GM12878 (cell line): ENCODE data around the gene HYPK. TPM values are rescaled to one million over a fixed set of nuclear protein-coding genes. Genes with fewer than 3 reads are reported as not detected.

Experiments
- BCL11A ChIP-seq: IDR thresholded peaks from 2 replicates; pipeline ENCODE4 v1.6.1; 2011; ENCODE audit warnings: low read depth, low read length
- CBX3 ChIP-seq: fragments of 200-600 bp; sonication (generic); IDR thresholded peaks from 2 replicates; pipeline ENCODE4 v1.6.1; 2016; ENCODE audit warnings: low read depth, borderline replicate concordance
- CEBPB ChIP-seq, 2 experiments: fragments of 150-350 bp in 1 of 2; IDR thresholded peaks; 2 replicates each; pipeline ENCODE4 v1.6.1; 2012 to 2014; ENCODE audit warnings: low read depth in 2 of 2, low read length in 2 of 2, borderline replicate concordance in 1 of 2, inconsistent platforms in 1 of 2
- DPF2 ChIP-seq: fragments of 450-650 bp; IDR thresholded peaks from 2 replicates; pipeline ENCODE4 v1.6.1; 2017; ENCODE audit warnings: mild to moderate bottlenecking
- KLF5 ChIP-seq: fragments of 450-650 bp; IDR thresholded peaks from 2 replicates; pipeline ENCODE4 v1.6.1; 2014; ENCODE audit warnings: mild to moderate bottlenecking; ENCODE audit not compliant: partially characterized antibody
- MEF2A ChIP-seq: IDR thresholded peaks from 2 replicates; pipeline ENCODE4 v1.6.1; 2011; ENCODE audit warnings: low read depth, mild to moderate bottlenecking, low read length, moderate library complexity; ENCODE audit not compliant: insufficient read depth
- MTA2 ChIP-seq: fragments of 450-650 bp; IDR thresholded peaks from 2 replicates; pipeline ENCODE4 v1.6.1; 2016; ENCODE audit warnings: low read depth, mild to moderate bottlenecking, moderate library complexity
- NFYA ChIP-seq: IDR thresholded peaks from 2 replicates; pipeline ENCODE4 v1.6.1; 2011; ENCODE audit warnings: low read depth, mild to moderate bottlenecking, low read length, improper control_type of control experiment, borderline replicate concordance
- PAX5 ChIP-seq: IDR thresholded peaks from 2 replicates; pipeline ENCODE4 v1.6.1; 2011; ENCODE audit warnings: low read depth, low read length, borderline replicate concordance
- POLR2AphosphoS5 ChIP-seq: IDR thresholded peaks from 2 replicates; pipeline ENCODE4 v1.6.1; 2011; ENCODE audit warnings: mild to moderate bottlenecking, low read length, inconsistent platforms
- RUNX3 ChIP-seq: IDR thresholded peaks from 2 replicates; pipeline ENCODE4 v1.6.1; 2012; ENCODE audit warnings: low read length, inconsistent platforms
- STAT3 ChIP-seq: IDR thresholded peaks from 2 replicates; pipeline ENCODE4 v1.6.1; 2011; ENCODE audit warnings: low read depth, low read length, improper control_type of control experiment
- SUZ12 ChIP-seq: fragments of 200-600 bp; sonication (generic); IDR thresholded peaks from one replicate; pipeline ENCODE4 v1.6.1; 2018; ENCODE audit warnings: antibody characterized with exemption, mild to moderate bottlenecking; ENCODE audit not compliant: unreplicated experiment
- TCF3 ChIP-seq: IDR thresholded peaks from 2 replicates; pipeline ENCODE4 v1.6.1; 2012; ENCODE audit warnings: low read depth, mild to moderate bottlenecking, low read length, borderline replicate concordance; ENCODE audit not compliant: insufficient read depth
- USF2 ChIP-seq: IDR thresholded peaks from 2 replicates; pipeline ENCODE4 v1.6.1; 2011; ENCODE audit warnings: low read depth, low read length, improper control_type of control experiment, borderline replicate concordance
- ZBED1 ChIP-seq: IDR thresholded peaks from 2 replicates; pipeline ENCODE4 v1.6.1; 2016; ENCODE audit warnings: borderline replicate concordance
- polyA plus RNA-seq, 11 experiments: library from polyadenylated mRNA; depleted of rRNA in 4 of 11; unstranded in 6 of 11; stranded (reverse) in 5 of 11; fragments of >200 nt; fragmentation: Nextera tagmentation in 4 of 11; fragmentation: Illumina TruSeq in 1 of 11; extraction: Ambion mirVana in 4 of 11; extraction: Trizol in 1 of 11; gene quantifications; 1 replicate in 1 of 11; 2 replicates in 10 of 11; pipeline versions ENCODE4 v1.2.1 to v1.2.3, GENCODE V29; 2011 to 2016; ENCODE audit warnings: inconsistent platforms in 2 of 11, missing spikeins in 2 of 11, low read depth in 1 of 11
- total RNA-seq, 4 experiments: library from RNA; depleted of rRNA in 3 of 4; stranded (reverse); fragments of >200 nt in 3 of 4; fragmentation: Illumina TruSeq in 1 of 4; extraction: Trizol in 1 of 4; gene quantifications; 2 replicates each; pipeline versions ENCODE4 v1.2.1 to v1.2.3, GENCODE V29; 2013 to 2021
- TF ChIP-seq, protein P1 (sequence below): fragments of 450-650 bp; conservative IDR thresholded peaks from 2 replicates; pipeline ENCODE4 v1.6.1; 2017; ENCODE audit warnings: mild to moderate bottlenecking, moderate library complexity
- TF ChIP-seq, protein P2 (sequence below): fragments of 150-350 bp; IDR thresholded peaks from 2 replicates; pipeline ENCODE4 v1.6.1; 2016; ENCODE audit warnings: low read depth, low read length
- TF ChIP-seq, protein P3 (sequence below): fragments of 450-650 bp; formaldehyde crosslinking; IDR thresholded peaks from 2 replicates; pipeline ENCODE4 v1.4.0; 2022; ENCODE audit warnings: mild to moderate bottlenecking, moderate library complexity

The HYPK gene
- total and polyA plus RNA-seq, 10 of the 15 experiments (the other 5 are each of a cell fraction or from before 2014, with no cell fraction given), result 8.0 to 38.4 (median 17.5) TPM

GRCh38 chr15:43776101-43776717, 24.2 kb upstream of the HYPK start (continued):
- TF ChIP-seq, protein P1, sequence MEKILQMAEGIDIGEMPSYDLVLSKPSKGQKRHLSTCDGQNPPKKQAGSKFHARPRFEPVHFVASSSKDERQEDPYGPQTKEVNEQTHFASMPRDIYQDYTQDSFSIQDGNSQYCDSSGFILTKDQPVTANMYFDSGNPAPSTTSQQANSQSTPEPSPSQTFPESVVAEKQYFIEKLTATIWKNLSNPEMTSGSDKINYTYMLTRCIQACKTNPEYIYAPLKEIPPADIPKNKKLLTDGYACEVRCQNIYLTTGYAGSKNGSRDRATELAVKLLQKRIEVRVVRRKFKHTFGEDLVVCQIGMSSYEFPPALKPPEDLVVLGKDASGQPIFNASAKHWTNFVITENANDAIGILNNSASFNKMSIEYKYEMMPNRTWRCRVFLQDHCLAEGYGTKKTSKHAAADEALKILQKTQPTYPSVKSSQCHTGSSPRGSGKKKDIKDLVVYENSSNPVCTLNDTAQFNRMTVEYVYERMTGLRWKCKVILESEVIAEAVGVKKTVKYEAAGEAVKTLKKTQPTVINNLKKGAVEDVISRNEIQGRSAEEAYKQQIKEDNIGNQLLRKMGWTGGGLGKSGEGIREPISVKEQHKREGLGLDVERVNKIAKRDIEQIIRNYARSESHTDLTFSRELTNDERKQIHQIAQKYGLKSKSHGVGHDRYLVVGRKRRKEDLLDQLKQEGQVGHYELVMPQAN, result no peak
- TF ChIP-seq STAT3 (0 out of 2 replicates have a peak, but pooled peaks have one; percentile 65), POLR2AphosphoS5 (no peak; the same call in 1 of the 2 replicates), RUNX3 (peak; percentile 95), CBX3 (no peak), KLF5 (peak; percentile 42), BCL11A (peak; percentile 81), SUZ12 (no peak), USF2 (no peak), NFYA (no peak), DPF2 (peak; percentile 78; the same call in 1 of the 2 replicates), CEBPB (IDR thresholded peaks at IDR 0.05; ENCODE audit: borderline replicate concordance in 1 of 2, low read depth in 2 of 2, low read length in 2 of 2) (no peak), MEF2A (peak; percentile 33; the same call in 1 of the 2 replicates), MTA2 (peak; percentile 87), TCF3 (peak; percentile 76), PAX5 (peak; percentile 93), ZBED1 (peak; percentile 78; the same call in 1 of the 2 replicates)
- TF ChIP-seq, protein P2, sequence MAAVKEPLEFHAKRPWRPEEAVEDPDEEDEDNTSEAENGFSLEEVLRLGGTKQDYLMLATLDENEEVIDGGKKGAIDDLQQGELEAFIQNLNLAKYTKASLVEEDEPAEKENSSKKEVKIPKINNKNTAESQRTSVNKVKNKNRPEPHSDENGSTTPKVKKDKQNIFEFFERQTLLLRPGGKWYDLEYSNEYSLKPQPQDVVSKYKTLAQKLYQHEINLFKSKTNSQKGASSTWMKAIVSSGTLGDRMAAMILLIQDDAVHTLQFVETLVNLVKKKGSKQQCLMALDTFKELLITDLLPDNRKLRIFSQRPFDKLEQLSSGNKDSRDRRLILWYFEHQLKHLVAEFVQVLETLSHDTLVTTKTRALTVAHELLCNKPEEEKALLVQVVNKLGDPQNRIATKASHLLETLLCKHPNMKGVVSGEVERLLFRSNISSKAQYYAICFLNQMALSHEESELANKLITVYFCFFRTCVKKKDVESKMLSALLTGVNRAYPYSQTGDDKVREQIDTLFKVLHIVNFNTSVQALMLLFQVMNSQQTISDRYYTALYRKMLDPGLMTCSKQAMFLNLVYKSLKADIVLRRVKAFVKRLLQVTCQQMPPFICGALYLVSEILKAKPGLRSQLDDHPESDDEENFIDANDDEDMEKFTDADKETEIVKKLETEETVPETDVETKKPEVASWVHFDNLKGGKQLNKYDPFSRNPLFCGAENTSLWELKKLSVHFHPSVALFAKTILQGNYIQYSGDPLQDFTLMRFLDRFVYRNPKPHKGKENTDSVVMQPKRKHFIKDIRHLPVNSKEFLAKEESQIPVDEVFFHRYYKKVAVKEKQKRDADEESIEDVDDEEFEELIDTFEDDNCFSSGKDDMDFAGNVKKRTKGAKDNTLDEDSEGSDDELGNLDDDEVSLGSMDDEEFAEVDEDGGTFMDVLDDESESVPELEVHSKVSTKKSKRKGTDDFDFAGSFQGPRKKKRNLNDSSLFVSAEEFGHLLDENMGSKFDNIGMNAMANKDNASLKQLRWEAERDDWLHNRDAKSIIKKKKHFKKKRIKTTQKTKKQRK, result no peak
- TF ChIP-seq, protein P3, sequence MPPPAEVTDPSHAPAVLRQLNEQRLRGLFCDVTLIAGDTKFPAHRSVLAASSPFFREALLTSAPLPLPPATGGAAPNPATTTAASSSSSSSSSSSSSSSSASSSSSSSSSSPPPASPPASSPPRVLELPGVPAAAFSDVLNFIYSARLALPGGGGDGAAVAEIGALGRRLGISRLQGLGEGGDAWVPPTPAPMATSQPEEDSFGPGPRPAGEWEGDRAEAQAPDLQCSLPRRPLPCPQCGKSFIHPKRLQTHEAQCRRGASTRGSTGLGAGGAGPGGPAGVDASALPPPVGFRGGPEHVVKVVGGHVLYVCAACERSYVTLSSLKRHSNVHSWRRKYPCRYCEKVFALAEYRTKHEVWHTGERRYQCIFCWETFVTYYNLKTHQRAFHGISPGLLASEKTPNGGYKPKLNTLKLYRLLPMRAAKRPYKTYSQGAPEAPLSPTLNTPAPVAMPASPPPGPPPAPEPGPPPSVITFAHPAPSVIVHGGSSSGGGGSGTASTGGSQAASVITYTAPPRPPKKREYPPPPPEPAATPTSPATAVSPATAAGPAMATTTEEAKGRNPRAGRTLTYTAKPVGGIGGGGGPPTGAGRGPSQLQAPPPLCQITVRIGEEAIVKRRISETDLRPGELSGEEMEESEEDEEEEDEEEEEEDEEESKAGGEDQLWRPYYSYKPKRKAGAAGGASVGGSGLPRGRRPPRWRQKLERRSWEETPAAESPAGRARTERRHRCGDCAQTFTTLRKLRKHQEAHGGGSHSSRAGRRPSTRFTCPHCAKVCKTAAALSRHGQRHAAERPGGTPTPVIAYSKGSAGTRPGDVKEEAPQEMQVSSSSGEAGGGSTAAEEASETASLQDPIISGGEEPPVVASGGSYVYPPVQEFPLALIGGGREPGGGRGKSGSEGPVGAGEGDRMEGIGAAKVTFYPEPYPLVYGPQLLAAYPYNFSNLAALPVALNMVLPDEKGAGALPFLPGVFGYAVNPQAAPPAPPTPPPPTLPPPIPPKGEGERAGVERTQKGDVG, result no peak
